Prostate gland (tissue), 2 donors: ENCODE results near the gene AUTS2. TPM values are rescaled to one million over a fixed set of nuclear protein-coding genes. Genes with fewer than 3 reads are reported as not detected.
A peak's percentile ranks its signal among the peaks of the same experiment; 100 is the strongest.

Experiments
- DNase-seq: peaks from one replicate; pipeline ENCODE4 v3.0.0-alpha.2; 2019; ENCODE audit warnings: low spot score
- H3K27ac ChIP-seq, 2 donors: fragments of 200-600 bp; sonication (generic); 2 replicates each; pipeline ENCODE4 v1.5.1; 2017 to 2019
- H3K27me3 ChIP-seq: fragments of 200-600 bp; sonication (generic); replicated peaks from 2 replicates; pipeline ENCODE4 v1.5.1; 2019; ENCODE audit not compliant: insufficient read depth
- H3K36me3 ChIP-seq, 2 donors: fragments of 200-600 bp; sonication (generic); 1 replicate in 1 of 2; 2 replicates in 1 of 2; pipeline versions ENCODE4 v1.5.1 to v1.8.1; 2017 to 2019
- H3K4me1 ChIP-seq: fragments of 200-600 bp; sonication (generic); replicated peaks from 2 replicates; pipeline ENCODE4 v1.5.1; 2019
- H3K4me3 ChIP-seq, 2 donors: fragments of 200-600 bp; sonication (generic); 2 replicates each; pipeline ENCODE4 v1.5.1; 2017 to 2019
- H3K9me3 ChIP-seq: fragments of 200-600 bp; sonication (generic); 2 replicates; pipeline ENCODE4 v1.5.1; 2017
- POLR2A ChIP-seq: fragments of 450-650 bp; IDR thresholded peaks from one replicate; pipeline ENCODE4 v1.6.1; 2016; ENCODE audit warnings: antibody characterized with exemption, mild to moderate bottlenecking
- POLR2AphosphoS5 ChIP-seq: sonication (generic); formaldehyde crosslinking; IDR thresholded peaks from one replicate; pipeline ENCODE4 v1.6.1; 2017; ENCODE audit warnings: antibody characterized with exemption
- WGBS: methylation state at CpG from one replicate; pipeline ENCODE4 v1.1.5; 2018; 5-methylcytosine and 5-hydroxymethylcytosine counted together
- intact Hi-C: fragments of 100-400 bp; cut with DNase I; formaldehyde crosslinking; loops from one replicate; pipeline ENCODE4 v1.14.2; 2022
- total RNA-seq, 2 donors: library from RNA; depleted of rRNA; stranded (reverse); fragments of >200 nt; gene quantifications; one replicate each; pipeline ENCODE4 v1.1.0, GENCODE V29; 2016
- TF ChIP-seq, protein P1 (sequence below), 4 experiments: fragments of 200-600 bp in 2 of 4; fragments of 450-650 bp in 2 of 4; sonication (generic) in 2 of 4; IDR thresholded peaks; 1 replicate in 3 of 4; 2 replicates in 1 of 4; pipeline ENCODE4 v1.5.1; 2016 to 2019; ENCODE audit warnings: antibody characterized with exemption in 4 of 4, mild to moderate bottlenecking in 2 of 4, moderate library complexity in 2 of 4

Gene AUTS2
- total RNA-seq, 2 donors from 2014 or later = 25.0 to 55.2 TPM

DNA sequence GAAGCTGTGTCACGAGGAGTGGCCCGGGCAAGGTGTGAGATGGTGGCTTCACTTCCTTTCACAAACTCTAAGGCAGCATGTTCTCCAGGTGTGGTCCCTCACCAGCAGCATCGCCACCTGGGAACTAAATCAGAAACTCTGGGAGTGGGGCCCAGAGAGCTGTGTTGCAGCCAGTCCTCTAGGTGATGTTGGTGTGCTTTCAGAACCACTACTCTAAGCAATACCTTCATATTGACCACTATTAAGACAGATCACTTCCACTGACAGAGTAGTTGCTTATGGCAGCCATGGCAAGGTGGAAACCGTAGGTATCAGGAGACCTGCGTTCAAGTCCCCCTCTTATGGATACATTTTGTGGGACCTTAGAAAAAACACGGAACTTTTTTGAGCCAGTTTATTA is 1037.9 kb downstream of the AUTS2 start:
- Histone ChIP-seq H3K4me1 (no peaks in the 10 kb centered on the region), H3K9me3 (no peaks in the 10 kb centered on the region), H3K36me3 (no peaks in the 10 kb centered on the region), H3K27me3 (no peaks in the 10 kb centered on the region), H3K4me3 (no peak overlapping the region), H3K27ac (no peak overlapping the region)
- intact Hi-C loops = no loop called here
- TF ChIP-seq POLR2AphosphoS5 = no peak
- TF ChIP-seq, protein P1, sequence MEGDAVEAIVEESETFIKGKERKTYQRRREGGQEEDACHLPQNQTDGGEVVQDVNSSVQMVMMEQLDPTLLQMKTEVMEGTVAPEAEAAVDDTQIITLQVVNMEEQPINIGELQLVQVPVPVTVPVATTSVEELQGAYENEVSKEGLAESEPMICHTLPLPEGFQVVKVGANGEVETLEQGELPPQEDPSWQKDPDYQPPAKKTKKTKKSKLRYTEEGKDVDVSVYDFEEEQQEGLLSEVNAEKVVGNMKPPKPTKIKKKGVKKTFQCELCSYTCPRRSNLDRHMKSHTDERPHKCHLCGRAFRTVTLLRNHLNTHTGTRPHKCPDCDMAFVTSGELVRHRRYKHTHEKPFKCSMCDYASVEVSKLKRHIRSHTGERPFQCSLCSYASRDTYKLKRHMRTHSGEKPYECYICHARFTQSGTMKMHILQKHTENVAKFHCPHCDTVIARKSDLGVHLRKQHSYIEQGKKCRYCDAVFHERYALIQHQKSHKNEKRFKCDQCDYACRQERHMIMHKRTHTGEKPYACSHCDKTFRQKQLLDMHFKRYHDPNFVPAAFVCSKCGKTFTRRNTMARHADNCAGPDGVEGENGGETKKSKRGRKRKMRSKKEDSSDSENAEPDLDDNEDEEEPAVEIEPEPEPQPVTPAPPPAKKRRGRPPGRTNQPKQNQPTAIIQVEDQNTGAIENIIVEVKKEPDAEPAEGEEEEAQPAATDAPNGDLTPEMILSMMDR (IDR thresholded peaks at IDR 0.05) = no peak
- TF ChIP-seq POLR2A = no peak
- WGBS = 96% methylated on average over 6 of the region's 6 CpGs
- DNase-seq = no peak

GRCh38 chr7:70637726-70638125 is 1039.5 kb downstream of the AUTS2 start:
- no peak for TF ChIP-seq POLR2A
- TF ChIP-seq, protein P1 (IDR thresholded peaks at IDR 0.05) = no peak
- no peak for TF ChIP-seq POLR2AphosphoS5
- DNase-seq = no peak
- Histone ChIP-seq H3K27me3 (no peaks in the 10 kb centered on the region), H3K27ac (peak overlapping the region in 1 of 2 donors; percentile 27), H3K9me3 (no peaks in the 10 kb centered on the region), H3K36me3 (no peaks in the 10 kb centered on the region), H3K4me3 (no peak overlapping the region), H3K4me1 (no peaks in the 10 kb centered on the region)
- intact Hi-C loops = no loop called here
- 17% methylated on average over 1 of the region's 1 CpG for WGBS

DNA sequence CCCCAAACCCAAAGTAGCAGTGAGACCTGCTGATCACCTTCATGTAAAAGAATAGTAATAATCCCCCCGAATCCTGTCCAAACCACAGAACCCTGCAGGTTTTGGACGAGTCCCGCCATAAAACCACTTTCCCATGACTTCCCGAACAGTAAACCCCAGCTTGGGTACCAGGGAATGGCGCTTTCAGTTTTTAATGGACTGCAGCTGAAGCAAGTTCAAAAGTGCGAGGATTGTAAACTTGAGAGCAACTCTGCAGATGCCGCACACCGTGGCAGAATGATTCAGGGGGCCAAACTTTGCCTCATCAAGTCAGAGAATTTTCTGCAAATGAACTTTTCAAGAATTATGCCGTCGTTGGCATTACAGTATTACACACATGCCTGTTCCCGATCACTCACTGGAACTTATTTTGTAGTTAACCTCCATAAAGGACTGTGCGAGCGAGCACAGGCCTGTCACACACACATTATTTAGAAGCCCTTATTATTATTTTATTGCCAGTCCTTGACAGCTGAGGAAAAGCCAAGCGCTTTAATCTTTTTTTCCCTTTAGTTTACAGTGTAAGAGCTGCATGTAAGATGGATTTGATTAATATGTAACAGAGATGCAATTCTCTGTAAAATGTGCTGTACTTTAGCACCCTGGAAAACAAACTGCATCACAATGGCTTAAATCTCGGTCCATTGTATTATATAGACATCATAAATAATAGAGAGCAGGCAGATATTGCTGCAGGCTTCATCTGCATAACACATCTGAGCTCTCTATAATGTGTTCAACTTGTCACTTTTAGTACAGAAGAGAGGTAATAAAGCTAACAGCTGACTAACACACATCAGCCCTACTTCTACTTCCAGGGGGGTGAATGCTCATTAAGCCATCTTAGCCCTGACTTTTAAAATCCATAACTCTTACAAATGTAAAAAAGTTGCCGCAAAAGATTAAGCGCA is 1040.2 kb downstream of the AUTS2 start:
- TF ChIP-seq POLR2AphosphoS5 (no peak), POLR2A (no peak)
- TF ChIP-seq, protein P1 (IDR thresholded peaks at IDR 0.05) = no peak
- Histone ChIP-seq H3K36me3 (no peaks in the 10 kb centered on the region), H3K27ac (peak overlapping the region in 1 of 2 donors; percentile 27), H3K27me3 (no peaks in the 10 kb centered on the region), H3K4me3 (no peak overlapping the region), H3K9me3 (no peaks in the 10 kb centered on the region), H3K4me1 (no peaks in the 10 kb centered on the region)
- DNase-seq = no peak
- WGBS = 30% methylated on average over 17 of the region's 17 CpGs
- intact Hi-C loops = no loop called here

- intact Hi-C loops = no loop called here
- 96% methylated on average over 5 of the region's 5 CpGs for WGBS
- DNase-seq = no peak
Measured at GRCh38 chr7:70640266-70640833, 1042.1 kb downstream of the AUTS2 start.

More at GRCh38 chr7:70640266-70640833, 1042.1 kb downstream of the AUTS2 start:
- TF ChIP-seq POLR2AphosphoS5 = no peak
- TF ChIP-seq, protein P1 (IDR thresholded peaks at IDR 0.05) = no peak
- no peaks in the 10 kb centered on the region for H3K9me3 ChIP-seq
- H3K36me3 ChIP-seq = no peaks in the 10 kb centered on the region
- H3K4me1 ChIP-seq = no peaks in the 10 kb centered on the region
- no peak overlapping the region for H3K4me3 ChIP-seq
- no peaks in the 10 kb centered on the region for H3K27me3 ChIP-seq
- H3K27ac ChIP-seq = no peak overlapping the region
